LNCaP clone FGC (cell line): ENCODE measurements around the gene DMKN.
A peak's percentile ranks its signal among the peaks of the same experiment; 100 is the strongest.

Source experiments
- DNase-seq: peaks from one replicate; pipeline ENCODE4 v3.0.0-alpha.2; 2011; ENCODE audit warnings: low read depth
- H3K4me3 ChIP-seq: 2 replicates; pipeline ENCODE4 v1.5.1; 2011; ENCODE audit warnings: mild to moderate bottlenecking, low read depth, low read length, control low read depth
- TF ChIP-seq, protein P1 (sequence below): IDR thresholded peaks from 2 replicates; pipeline ENCODE4 v1.5.1; 2012; ENCODE audit warnings: mild to moderate bottlenecking; ENCODE audit not compliant: control insufficient read depth, insufficient read depth; ENCODE audit errors: extremely low read depth

Gene DMKN

DNA sequence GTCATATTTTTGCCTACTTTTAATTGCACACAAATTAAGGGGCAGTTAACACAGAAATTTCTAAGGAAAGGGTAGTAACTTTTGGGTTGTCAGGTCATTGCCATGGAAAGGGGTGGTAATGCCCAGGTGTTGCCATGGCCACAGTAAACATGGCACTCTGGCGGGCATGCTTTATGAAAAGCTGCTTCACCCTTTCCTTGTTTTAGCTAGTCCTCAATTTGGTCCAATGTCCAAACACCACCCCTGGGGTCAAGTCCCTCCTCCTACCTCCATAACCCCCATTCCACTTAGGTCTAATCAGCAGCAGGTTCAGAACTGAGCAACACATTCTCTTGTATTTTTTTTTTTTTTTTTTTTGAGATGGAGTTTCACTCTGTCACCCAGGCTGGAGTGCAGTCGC, 58.8 kb downstream of the DMKN start:
- no peak for DNase-seq
- no peak overlapping the region for H3K4me3 ChIP-seq
- TF ChIP-seq, protein P1, sequence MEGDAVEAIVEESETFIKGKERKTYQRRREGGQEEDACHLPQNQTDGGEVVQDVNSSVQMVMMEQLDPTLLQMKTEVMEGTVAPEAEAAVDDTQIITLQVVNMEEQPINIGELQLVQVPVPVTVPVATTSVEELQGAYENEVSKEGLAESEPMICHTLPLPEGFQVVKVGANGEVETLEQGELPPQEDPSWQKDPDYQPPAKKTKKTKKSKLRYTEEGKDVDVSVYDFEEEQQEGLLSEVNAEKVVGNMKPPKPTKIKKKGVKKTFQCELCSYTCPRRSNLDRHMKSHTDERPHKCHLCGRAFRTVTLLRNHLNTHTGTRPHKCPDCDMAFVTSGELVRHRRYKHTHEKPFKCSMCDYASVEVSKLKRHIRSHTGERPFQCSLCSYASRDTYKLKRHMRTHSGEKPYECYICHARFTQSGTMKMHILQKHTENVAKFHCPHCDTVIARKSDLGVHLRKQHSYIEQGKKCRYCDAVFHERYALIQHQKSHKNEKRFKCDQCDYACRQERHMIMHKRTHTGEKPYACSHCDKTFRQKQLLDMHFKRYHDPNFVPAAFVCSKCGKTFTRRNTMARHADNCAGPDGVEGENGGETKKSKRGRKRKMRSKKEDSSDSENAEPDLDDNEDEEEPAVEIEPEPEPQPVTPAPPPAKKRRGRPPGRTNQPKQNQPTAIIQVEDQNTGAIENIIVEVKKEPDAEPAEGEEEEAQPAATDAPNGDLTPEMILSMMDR, result no peak

DNA sequence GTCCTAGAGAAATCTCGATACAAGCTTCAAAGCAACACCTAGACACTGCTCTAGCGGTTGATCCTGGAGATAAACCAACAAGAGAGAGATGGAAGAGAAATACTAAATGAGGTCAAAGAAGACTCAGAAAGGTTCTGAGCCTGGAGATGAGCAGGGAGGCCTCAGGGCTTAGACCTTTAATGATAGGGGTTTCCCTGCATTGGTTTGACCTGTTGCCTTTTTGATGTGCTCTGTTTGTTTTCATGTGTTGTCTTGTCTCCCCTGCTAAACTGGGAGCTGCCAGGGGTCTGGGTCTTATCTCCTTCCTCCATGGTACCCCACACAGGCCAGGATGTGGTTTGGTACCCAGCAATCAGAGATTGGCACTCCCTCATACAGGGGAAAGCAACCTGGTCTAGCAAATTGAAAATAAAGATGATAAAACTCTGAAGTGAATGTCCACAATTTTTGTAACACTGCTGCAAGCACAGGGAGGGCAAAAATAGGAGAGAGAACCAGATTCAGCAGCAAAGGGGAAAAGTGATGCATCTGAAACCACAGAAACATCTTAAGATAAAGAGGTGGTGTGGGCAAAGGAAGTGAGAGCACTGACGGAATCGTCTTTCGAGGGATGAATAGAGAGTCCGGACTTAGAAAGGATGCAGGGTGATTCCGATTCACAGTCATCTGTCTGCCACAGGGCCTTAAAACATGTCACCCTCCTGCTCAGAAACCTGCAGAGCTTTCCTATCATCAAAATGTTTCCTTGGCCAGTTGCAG, 61.9 kb downstream of the DMKN start:
- no peak for DNase-seq
- no peak overlapping the region for H3K4me3 ChIP-seq
- TF ChIP-seq, protein P1, result no peak

- H3K4me3 ChIP-seq, result no peak overlapping the region
- DNase-seq, result peak; percentile 80
- TF ChIP-seq, protein P1, result no peak
Observed at GRCh38 chr19:35449359-35450043, 63.9 kb downstream of the DMKN start.

- no peak within 1 kb of the TSS for H3K4me3 ChIP-seq
- DNase-seq, result no peak
- TF ChIP-seq, protein P1, result no peak
Observed at GRCh38 chr19:35447606-35448469, 65.6 kb downstream of the DMKN start, which contains the start of gene FFAR2. Gene FFAR2, plus strand, starts transcription at chr19:35448257. Its CDS starts 1,458 bp downstream, at chr19:35449715.
